ENCODE results near the gene ALG14.
"Not testable (repeated sequence)": the region's sequence is repeated elsewhere in the genome, so short reads cannot be mapped to it uniquely, and the experiment has no call there.

Gene ALG14

GRCh38 chr1:95041491-95042165 lies 31.1 kb downstream of the ALG14 start:
- peak; percentile 79 for DNase-seq (ENCODE audit: low spot score)

GRCh38 chr1:95040032-95040525 lies 32.7 kb downstream of the ALG14 start:
- DNase-seq (ENCODE audit: low spot score), result no peak

GRCh38 chr1:95039360-95040031 lies 33.3 kb downstream of the ALG14 start:
- no peak for DNase-seq (ENCODE audit: low spot score)

GRCh38 chr1:95035536-95035935 lies 37.2 kb downstream of the ALG14 start:
- peak; percentile 70 for DNase-seq (ENCODE audit: low spot score)

- no peak for DNase-seq (ENCODE audit: low spot score)
These were observed 38.2 kb downstream of the ALG14 start for GRCh38 chr1:95034506-95034905.

- DNase-seq (ENCODE audit: low spot score), result peak; percentile 21
These were observed 38.9 kb downstream of the ALG14 start for GRCh38 chr1:95033843-95034242.

GRCh38 chr1:95029532-95029931 lies 43.2 kb downstream of the ALG14 start:
- no peak for DNase-seq (ENCODE audit: low spot score)

- no peak for DNase-seq (ENCODE audit: low spot score)
These were observed 43.8 kb downstream of the ALG14 start for GRCh38 chr1:95028954-95029353.

- no peak for DNase-seq (ENCODE audit: low spot score)
These were observed 45.7 kb downstream of the ALG14 start for GRCh38 chr1:95027046-95027445.

- peak; percentile 80 for DNase-seq (ENCODE audit: low spot score)
These were observed 49.2 kb downstream of the ALG14 start for GRCh38 chr1:95023399-95024043.

- DNase-seq (ENCODE audit: low spot score), result no peak
These were observed 50.2 kb downstream of the ALG14 start for GRCh38 chr1:95022644-95022926.

- no peak for DNase-seq (ENCODE audit: low spot score)
These were observed 50.7 kb downstream of the ALG14 start for GRCh38 chr1:95021805-95022643.

- no peak for DNase-seq (ENCODE audit: low spot score)
These were observed 51.6 kb downstream of the ALG14 start for GRCh38 chr1:95021119-95021518.

- DNase-seq (ENCODE audit: low spot score), result not testable (repeated sequence)
These were observed 53.3 kb downstream of the ALG14 start for GRCh38 chr1:95019466-95019865.

- DNase-seq (ENCODE audit: low spot score), result no peak
These were observed 54.0 kb downstream of the ALG14 start for GRCh38 chr1:95018602-95019369.

GRCh38 chr1:95017775-95018174 lies 55.0 kb downstream of the ALG14 start:
- no peak for DNase-seq (ENCODE audit: low spot score)

GRCh38 chr1:95015076-95015475 lies 57.7 kb downstream of the ALG14 start:
- no peak for DNase-seq (ENCODE audit: low spot score)

- DNase-seq (ENCODE audit: low spot score), result no peak
These were observed 58.7 kb downstream of the ALG14 start for GRCh38 chr1:95013950-95014574.

GRCh38 chr1:95012389-95012788 lies 60.4 kb downstream of the ALG14 start:
- peak; percentile 78 for DNase-seq (ENCODE audit: low spot score)

GRCh38 chr1:95010158-95010557 lies 62.6 kb downstream of the ALG14 start:
- DNase-seq (ENCODE audit: low spot score), result no peak

GRCh38 chr1:95007687-95008086 lies 65.1 kb downstream of the ALG14 start:
- no peak for DNase-seq (ENCODE audit: low spot score)
